GM12801 (cell line): ENCODE measurements around the gene REXO1.

ENCODE experiments used
- TF ChIP-seq, protein P1 (sequence below): IDR thresholded peaks from one replicate; pipeline ENCODE4 v1.5.1; 2011; ENCODE audit warnings: control low read depth; ENCODE audit not compliant: insufficient read length; ENCODE audit errors: extremely low read depth

REXO1 gene

DNA sequence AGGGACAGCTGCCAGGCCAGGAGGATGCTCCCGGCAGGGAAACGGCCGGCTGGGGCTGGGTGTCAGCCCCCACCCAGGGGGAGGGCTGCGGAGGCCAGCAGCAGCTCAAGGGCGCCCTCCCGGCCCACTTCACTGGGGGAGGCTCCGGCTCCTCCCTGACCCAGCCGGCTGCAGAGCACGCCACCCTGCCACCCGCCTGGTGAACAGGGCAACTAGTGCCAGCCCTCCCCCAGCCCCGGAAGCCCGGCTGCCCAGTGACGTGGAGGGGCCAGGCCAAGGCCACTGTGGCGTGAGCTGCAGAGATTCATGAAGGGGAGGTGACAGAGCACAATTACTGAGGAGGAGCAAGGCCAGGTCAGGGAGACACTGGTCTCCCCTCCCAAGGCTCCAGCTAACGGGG lies 14.7 kb downstream of the REXO1 start:
- TF ChIP-seq, protein P1, sequence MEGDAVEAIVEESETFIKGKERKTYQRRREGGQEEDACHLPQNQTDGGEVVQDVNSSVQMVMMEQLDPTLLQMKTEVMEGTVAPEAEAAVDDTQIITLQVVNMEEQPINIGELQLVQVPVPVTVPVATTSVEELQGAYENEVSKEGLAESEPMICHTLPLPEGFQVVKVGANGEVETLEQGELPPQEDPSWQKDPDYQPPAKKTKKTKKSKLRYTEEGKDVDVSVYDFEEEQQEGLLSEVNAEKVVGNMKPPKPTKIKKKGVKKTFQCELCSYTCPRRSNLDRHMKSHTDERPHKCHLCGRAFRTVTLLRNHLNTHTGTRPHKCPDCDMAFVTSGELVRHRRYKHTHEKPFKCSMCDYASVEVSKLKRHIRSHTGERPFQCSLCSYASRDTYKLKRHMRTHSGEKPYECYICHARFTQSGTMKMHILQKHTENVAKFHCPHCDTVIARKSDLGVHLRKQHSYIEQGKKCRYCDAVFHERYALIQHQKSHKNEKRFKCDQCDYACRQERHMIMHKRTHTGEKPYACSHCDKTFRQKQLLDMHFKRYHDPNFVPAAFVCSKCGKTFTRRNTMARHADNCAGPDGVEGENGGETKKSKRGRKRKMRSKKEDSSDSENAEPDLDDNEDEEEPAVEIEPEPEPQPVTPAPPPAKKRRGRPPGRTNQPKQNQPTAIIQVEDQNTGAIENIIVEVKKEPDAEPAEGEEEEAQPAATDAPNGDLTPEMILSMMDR: no peak

DNA sequence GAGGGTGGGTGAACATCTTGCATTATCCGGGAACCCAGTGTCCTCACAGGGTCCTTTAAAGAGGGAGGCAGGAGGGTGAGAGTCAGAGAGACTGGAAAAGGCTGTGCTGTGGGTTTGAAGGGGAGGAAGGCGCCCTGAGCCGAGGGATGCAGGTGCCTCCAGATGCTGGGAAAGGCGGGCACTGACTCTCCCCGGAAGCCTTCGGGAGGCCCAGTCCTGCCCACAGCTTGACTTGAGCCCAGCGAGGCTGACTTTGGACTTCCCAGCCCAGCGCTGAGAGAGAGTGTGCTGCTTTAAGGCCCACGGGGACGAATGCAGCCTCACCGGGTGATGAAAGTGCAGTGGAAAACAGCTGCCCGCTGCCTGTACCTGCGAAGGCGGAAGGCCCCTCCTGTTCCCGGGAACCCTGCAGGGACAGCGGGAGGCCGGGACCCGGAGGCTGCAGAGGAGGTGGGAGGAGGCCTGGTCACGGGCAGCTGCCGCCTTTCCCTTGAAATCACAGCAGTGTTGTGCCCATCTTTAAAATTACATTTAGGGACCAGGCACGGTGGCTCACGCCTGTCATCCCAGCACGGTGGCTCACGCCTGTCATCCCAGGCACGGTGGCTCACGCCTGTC lies 16.1 kb downstream of the REXO1 start:
- TF ChIP-seq, protein P1: no peak

DNA sequence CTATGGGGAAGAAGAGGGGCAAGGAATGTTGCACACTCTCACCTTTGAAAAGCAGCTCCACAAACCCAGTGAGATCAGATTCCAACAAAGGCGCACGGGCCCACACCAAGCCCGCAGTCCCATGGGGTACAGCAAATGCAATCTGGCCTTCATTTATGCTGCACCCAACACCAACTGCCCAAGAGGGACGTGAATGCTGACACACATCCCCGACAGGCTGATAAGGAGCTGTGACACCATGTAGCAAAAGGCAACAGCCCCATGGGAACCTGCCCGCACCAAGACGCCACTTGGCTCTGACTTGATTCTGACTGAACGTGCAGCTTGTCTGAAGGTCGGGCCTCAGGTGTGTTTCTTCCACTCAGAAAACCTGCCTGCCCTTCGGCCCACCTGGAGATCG lies 17.3 kb downstream of the REXO1 start:
- TF ChIP-seq, protein P1: no peak

DNA sequence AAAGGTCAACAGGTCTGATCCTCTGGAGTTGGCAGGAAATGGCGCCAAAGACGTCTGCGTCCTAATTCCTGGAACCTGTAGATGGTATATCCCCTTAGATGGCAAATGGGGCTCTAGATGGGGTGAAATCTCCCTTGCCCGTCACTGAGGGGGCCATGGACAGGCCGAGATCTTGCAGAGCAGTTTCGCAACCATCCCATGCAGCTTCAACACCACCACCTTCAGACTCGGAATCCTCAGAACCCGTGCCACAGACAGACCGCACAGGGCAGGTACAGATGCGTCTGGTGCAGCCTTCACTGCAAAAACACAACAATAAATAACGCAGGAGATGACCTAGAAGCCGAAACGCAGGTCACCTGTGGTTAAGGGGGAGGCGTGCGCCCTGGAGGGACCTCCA lies 17.7 kb downstream of the REXO1 start:
- TF ChIP-seq, protein P1: no peak

DNA sequence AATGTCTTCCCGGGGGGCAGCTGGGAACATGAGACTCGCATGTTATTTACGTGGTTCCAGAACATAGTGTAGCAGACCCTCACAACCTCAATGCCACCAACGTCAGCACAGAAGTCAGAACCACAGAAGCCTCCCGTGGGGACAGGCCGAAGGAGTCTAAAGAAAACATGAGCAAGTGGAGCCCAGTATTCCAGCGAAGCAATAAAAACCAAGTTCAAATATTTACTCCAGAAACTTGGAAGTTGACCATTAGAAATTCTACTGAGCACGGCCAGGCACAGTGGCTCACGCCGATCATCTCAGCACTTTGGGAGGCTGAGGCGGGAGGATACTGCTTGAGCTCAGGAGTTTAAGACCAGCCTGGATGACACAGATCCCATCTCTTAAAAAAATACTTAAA lies 18.3 kb downstream of the REXO1 start:
- TF ChIP-seq, protein P1: no peak

DNA sequence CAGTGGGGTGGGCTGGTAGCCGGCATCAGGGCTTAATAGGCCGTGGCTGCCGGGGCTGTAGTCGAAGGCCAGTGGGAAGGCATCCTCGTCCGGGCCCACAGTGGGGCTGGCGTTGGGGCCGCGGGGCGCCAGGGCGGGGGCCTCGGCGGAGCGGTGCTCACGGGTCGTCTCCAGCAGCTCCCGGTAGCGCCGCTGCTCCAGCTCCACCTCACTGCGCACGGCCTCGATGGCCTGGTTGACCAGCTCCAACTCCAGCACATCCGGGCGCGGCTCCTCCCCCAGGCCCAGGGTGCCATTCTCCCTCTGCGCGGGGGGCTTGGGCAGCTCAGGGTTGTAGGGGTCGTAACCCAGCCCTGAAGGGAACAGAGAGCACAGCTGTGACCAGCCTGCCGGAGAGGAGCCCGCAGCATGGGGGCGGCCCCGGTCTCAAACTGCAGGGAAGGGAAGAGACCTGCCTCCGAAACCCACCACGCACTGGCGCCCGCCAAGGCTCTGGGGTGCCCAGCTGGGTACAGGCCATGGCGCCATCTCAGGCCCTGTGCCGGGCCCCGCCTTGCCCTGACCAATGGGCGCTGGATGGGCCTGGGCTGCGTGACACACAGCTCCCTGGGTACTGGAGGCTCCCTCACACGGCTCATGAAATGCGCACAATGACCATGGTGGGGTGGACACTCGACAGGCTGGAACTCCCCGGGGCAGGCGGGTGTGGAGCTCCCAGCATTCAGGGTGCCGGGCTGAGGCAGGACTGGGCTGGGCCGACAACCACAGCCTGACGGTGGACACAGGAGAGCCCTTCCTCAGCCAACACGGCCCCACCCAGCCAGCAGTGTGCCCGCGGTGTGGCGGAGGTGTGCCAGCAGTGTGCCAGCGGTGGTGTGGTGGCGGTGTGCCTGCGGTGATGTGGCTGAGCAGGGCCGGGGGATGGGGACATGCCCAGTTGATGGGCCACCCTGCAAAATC lies 19.7 kb downstream of the REXO1 start:
- TF ChIP-seq, protein P1: no peak

DNA sequence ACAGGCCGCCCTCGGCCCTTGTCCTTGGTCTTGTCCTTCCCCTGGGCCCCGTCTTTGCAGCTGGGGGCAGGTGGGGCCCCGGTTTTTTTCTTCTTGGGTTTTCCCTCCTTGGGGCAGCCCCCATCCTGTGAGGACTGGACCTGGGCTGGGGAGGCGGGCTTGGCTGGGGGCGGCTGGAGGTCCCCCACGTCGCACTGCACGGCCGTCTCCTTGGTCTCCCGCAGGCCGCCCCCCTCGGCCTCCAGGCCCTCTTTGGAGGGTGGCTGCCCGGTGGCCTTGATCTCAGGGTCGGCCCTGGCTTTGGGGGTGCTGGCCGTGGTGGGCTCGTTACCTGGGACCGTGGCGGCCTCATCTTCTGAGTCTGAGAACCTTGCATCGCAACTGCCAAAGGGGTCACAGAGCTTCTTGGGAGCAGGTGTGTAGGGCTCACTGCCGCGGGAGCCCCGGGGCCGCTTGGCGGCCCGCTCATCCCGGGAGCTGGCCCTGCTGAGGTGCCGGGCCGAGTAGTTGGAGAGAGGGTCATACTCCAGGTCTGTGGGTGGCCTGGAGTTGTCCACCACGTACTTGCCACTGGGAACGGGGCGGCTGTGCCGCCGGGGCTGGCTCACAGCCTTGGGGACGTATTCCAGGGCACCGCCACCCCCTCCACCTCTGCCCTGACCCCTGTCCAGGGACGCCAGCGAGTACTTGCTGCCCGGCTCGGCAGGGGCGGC lies 20.6 kb downstream of the REXO1 start:
- TF ChIP-seq, protein P1: no peak
